Measurements from ENCODE around the gene SAMD14.

GRCh38 chr17:50129728-50130558, at the start of gene SAMD14:
- no peak for TF ChIP-seq CTCF (IDR thresholded peaks at IDR 0.05; ENCODE audit: borderline replicate concordance, extremely low read depth, low read length, poor library complexity, severe bottlenecking)
- no peak for TF ChIP-seq EZH2 (IDR thresholded peaks at IDR 0.05; ENCODE audit: borderline replicate concordance, low read depth, low read length, severe bottlenecking)

All from DND-41 (cell line).